ENCODE data around the gene HTR7. TPM values are rescaled to one million over a fixed set of nuclear protein-coding genes. Genes with fewer than 3 reads are reported as not detected.

HTR7 gene
- total RNA-seq, 1 donor from 2014 or later = 0.64 TPM

GRCh38 chr10:90800232-90800796 is 57.5 kb downstream of the HTR7 start:
- Histone ChIP-seq H3K9me3 (no peaks in the 10 kb centered on the region), H3K4me1 (no peaks in the 10 kb centered on the region), H3K4me3 (no peak overlapping the region), H3K27me3 (no peaks in the 10 kb centered on the region), H3K27ac (no peak overlapping the region), H3K36me3 (no peaks in the 10 kb centered on the region)
- intact Hi-C loops (cut with DNase I) = no loop called here
- DNase-seq (no peak), ATAC-seq (no peak)
- TF ChIP-seq CTCF (IDR thresholded peaks at IDR 0.05) = no peak

- DNase-seq (no peak), ATAC-seq (no peak)
- intact Hi-C loops (cut with DNase I) = no loop called here
- H3K27ac ChIP-seq = no peak overlapping the region
- H3K36me3 ChIP-seq = no peaks in the 10 kb centered on the region
- H3K27me3 ChIP-seq = no peaks in the 10 kb centered on the region
- H3K9me3 ChIP-seq = no peaks in the 10 kb centered on the region
- no peak overlapping the region for H3K4me3 ChIP-seq
- TF ChIP-seq CTCF (IDR thresholded peaks at IDR 0.05) = no peak
- H3K4me1 ChIP-seq = no peaks in the 10 kb centered on the region
Measured at GRCh38 chr10:90799172-90799571, 58.7 kb downstream of the HTR7 start.

GRCh38 chr10:90798482-90798881 is 59.4 kb downstream of the HTR7 start:
- no peak for ATAC-seq
- TF ChIP-seq CTCF (IDR thresholded peaks at IDR 0.05) = no peak
- DNase-seq = no peak
- Histone ChIP-seq H3K4me1 (no peaks in the 10 kb centered on the region), H3K27ac (no peak overlapping the region), H3K9me3 (no peaks in the 10 kb centered on the region), H3K4me3 (no peak overlapping the region), H3K27me3 (no peaks in the 10 kb centered on the region), H3K36me3 (no peaks in the 10 kb centered on the region)
- intact Hi-C loops (cut with DNase I) = no loop called here

GRCh38 chr10:90790422-90790821 is 67.4 kb downstream of the HTR7 start:
- H3K27ac ChIP-seq = no peak overlapping the region
- H3K27me3 ChIP-seq = no peaks in the 10 kb centered on the region
- H3K4me3 ChIP-seq = no peak overlapping the region
- H3K9me3 ChIP-seq = no peaks in the 10 kb centered on the region
- no peak for TF ChIP-seq CTCF (IDR thresholded peaks at IDR 0.05)
- DNase-seq (no peak), ATAC-seq (no peak)
- no peaks in the 10 kb centered on the region for H3K36me3 ChIP-seq
- intact Hi-C loops (cut with DNase I) = no loop called here
- H3K4me1 ChIP-seq = no peaks in the 10 kb centered on the region

- intact Hi-C loops (cut with DNase I) = no loop called here
- no peak for TF ChIP-seq CTCF (IDR thresholded peaks at IDR 0.05)
- ATAC-seq (no peak), DNase-seq (no peak)
- Histone ChIP-seq H3K27ac (no peak overlapping the region), H3K4me1 (no peaks in the 10 kb centered on the region), H3K27me3 (no peaks in the 10 kb centered on the region), H3K4me3 (no peak overlapping the region), H3K9me3 (no peaks in the 10 kb centered on the region), H3K36me3 (no peaks in the 10 kb centered on the region)
Measured at GRCh38 chr10:90788968-90789367, 68.9 kb downstream of the HTR7 start.

GRCh38 chr10:90788199-90788491 is 69.7 kb downstream of the HTR7 start:
- Histone ChIP-seq H3K4me3 (no peak overlapping the region), H3K27ac (no peak overlapping the region), H3K4me1 (no peaks in the 10 kb centered on the region), H3K27me3 (no peaks in the 10 kb centered on the region), H3K36me3 (no peaks in the 10 kb centered on the region), H3K9me3 (no peaks in the 10 kb centered on the region)
- TF ChIP-seq CTCF (IDR thresholded peaks at IDR 0.05) = no peak
- intact Hi-C loops (cut with DNase I) = no loop called here
- ATAC-seq (no peak), DNase-seq (no peak)

Measured in upper lobe of right lung (tissue), 1 donor.